Fibroblast of the aortic adventitia (primary cell): Measurements from ENCODE around the gene ZFPL1. TPM values are rescaled to one million over a fixed set of nuclear protein-coding genes. Genes with fewer than 3 reads are reported as not detected.
A peak's percentile ranks its signal among the peaks of the same experiment; 100 is the strongest.

Experiments
- DNase-seq: peaks from one replicate; pipeline ENCODE4 v3.0.0-alpha.2; 2010; ENCODE audit warnings: low read depth
- H3K4me3 ChIP-seq: 2 replicates; pipeline ENCODE4 v1.5.1; 2011; ENCODE audit warnings: low read depth, mild to moderate bottlenecking, control low read depth, low read length, moderate library complexity
- CTCF ChIP-seq: IDR thresholded peaks from 2 replicates; pipeline ENCODE4 v1.5.1; 2011; ENCODE audit warnings: mild to moderate bottlenecking, low read length, control low read depth, inconsistent platforms; ENCODE audit not compliant: insufficient read depth
- total RNA-seq: library from RNA; depleted of rRNA; stranded (reverse); fragments of >200 nt; gene quantifications from 2 replicates; pipeline ENCODE4 v1.2.3, GENCODE V29; 2012; ENCODE audit warnings: low replicate concordance

Gene ZFPL1
- total RNA-seq, 1 donor, result 42.5 TPM

DNA sequence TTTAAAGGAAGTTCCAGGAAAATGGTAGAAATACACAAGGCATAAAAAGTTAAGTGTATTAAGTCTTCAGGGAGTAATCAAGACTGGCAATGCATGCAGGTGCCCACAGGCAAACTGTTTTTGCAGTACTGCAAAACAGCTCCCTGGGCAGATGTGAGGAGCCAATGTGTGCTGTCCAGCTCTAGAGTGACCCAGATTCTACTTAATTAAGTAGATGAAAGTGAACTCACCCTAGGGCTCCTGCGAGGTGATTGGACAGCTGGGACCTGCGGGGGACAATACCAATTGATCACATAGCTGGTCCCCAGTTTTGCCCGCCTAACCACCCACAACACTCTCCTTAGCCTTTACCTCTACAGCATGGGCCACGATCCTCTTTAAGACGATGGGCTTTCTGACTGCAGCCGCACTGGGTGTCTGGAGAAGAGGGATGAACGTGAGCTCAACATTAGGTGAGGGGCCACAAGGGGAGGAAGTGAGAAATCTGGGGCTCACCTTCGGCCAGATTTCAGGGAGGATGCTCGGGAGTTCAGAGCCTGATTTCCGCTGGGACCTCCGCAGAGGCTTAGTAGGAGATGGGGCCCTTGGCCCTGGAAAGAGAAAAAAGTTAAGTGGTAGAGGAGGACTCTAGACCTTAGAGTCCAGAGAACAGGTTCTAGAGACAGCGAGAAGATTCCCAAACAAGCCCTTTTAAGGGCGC is 738 bp upstream of the ZFPL1 start:
- peak overlapping the region; percentile 95 for H3K4me3 ChIP-seq
- no peak for TF ChIP-seq CTCF
- DNase-seq, result no peak

DNA sequence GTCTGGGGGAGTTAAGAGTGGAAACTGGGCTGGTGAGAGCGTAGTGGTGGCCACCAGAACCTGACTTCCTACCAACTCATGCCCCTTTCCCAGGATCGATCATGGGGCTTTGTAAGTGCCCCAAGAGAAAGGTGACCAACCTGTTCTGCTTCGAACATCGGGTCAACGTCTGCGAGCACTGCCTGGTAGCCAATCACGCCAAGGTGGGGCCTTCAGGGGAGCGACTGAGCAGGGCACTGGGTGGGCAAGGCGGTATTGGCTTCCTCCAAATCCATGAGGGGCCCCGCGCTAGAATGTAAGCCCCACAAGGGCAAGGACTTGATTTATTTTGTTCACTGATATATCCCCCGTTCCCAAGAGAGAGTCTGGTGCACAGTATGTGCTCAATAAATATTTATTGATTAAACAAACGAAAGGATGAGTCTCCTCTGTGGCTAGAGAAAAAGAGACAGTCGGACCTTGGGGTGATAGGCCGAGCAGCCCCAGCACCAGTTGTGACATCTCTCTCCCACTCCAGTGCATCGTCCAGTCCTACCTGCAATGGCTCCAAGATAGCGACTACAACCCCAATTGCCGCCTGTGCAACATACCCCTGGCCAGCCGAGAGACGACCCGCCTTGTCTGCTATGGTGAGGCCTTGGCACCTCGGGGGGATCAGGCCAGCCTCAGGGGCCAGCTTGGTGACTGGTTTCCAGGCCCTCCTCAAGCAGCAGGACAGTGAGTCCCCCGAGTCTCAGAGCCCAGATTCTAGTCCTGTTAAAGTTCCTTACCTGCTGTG is 765 bp downstream of the ZFPL1 start:
- DNase-seq, result no peak
- TF ChIP-seq CTCF, result no peak
- peak overlapping the region; percentile 95 for H3K4me3 ChIP-seq

DNA sequence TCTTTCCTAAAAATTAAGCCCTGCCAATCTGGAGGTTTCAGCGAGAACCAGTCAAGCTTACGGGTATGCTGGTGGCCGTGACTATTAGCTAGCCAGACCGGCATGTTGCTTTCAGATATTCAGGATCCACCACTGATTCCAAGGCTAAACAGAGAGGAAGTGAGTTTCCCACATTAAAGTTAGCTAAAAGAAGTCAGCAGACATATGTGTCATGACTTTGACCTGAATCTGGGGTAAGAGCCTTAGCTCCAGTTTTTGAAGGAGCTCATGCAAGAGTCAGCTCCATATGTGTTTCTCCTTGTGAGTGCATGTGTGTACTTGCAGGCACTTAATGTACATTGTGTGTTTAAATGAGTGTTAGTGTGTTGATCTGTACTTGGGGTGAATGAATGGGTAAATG is 1.4 kb downstream of the ZFPL1 start:
- H3K4me3 ChIP-seq, result peak overlapping the region; percentile 95
- no peak for TF ChIP-seq CTCF
- DNase-seq, result no peak

GRCh38 chr11:65086809-65087208 is 2.8 kb downstream of the ZFPL1 start:
- DNase-seq, result no peak
- TF ChIP-seq CTCF, result no peak
- H3K4me3 ChIP-seq, result no peak overlapping the region

DNA sequence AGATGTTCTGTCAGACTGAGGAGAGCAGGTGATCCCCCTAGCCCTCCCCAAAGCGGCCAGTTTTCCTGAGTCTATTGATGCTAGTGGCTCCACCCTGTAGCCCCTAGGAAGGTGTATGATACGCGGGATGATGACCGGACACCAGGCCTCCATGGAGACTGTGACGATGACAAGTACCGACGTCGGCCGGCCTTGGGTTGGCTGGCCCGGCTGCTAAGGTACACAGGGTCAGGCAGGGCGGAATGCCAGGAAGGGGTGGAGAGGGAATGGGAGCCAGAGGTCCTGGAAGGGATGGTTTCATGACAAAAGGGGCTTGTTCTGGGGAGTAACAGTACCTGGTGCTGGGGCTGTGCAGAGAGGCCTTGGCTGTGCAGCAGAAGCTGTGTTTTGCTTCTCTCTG is 3.2 kb downstream of the ZFPL1 start:
- no peak for DNase-seq
- no peak overlapping the region for H3K4me3 ChIP-seq
- TF ChIP-seq CTCF, result no peak

- TF ChIP-seq CTCF, result no peak
- H3K4me3 ChIP-seq, result no peak overlapping the region
- DNase-seq, result no peak
These were observed 3.8 kb downstream of the ZFPL1 start for GRCh38 chr11:65087827-65088226.
